Measurements from ENCODE around the gene TBC1D22B.

TBC1D22B gene

DNA sequence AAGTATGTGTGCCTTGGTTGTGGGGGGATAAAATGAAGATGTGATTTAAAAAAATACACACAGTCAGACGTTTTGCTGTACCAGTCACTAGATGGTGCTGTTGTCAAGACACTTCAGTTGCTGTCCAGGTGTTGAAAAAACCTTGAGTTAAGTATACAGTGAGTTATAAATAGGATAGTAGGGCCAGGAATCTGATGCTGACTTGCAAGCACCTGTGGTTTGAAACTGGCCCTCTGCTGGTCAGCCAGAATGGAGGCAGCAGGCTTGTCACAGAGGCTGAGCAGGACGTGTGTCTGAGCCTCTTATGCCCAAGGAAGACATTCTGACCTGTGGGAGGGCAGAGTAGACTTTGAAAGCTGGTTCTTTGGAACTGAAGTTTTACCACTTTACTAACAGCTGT, 124.0 kb downstream of the TBC1D22B start:
- peaks cover 0 to 2% of the 10 kb centered on the region in 2 donors for H3K4me1 Mint-ChIP-seq (ENCODE audit: low read depth in 2 of 2)
- H3K27ac Mint-ChIP-seq, result no peak overlapping the region
- ATAC-seq (replicated peaks) (peak; percentile 55), DNase-seq (peak in 2 of 3 experiments; percentile 1 to 17)
- no peaks in the 10 kb centered on the region for H3K9me3 Mint-ChIP-seq
- H3K36me3 Mint-ChIP-seq (ENCODE audit: insufficient read depth), result peaks cover 38% of the 10 kb centered on the region
- H3K27me3 Mint-ChIP-seq, result no peaks in the 10 kb centered on the region
- no peak overlapping the region for H3K4me3 Mint-ChIP-seq
